Measurements from ENCODE around the gene DNAAF9.

DNAAF9 gene

DNA sequence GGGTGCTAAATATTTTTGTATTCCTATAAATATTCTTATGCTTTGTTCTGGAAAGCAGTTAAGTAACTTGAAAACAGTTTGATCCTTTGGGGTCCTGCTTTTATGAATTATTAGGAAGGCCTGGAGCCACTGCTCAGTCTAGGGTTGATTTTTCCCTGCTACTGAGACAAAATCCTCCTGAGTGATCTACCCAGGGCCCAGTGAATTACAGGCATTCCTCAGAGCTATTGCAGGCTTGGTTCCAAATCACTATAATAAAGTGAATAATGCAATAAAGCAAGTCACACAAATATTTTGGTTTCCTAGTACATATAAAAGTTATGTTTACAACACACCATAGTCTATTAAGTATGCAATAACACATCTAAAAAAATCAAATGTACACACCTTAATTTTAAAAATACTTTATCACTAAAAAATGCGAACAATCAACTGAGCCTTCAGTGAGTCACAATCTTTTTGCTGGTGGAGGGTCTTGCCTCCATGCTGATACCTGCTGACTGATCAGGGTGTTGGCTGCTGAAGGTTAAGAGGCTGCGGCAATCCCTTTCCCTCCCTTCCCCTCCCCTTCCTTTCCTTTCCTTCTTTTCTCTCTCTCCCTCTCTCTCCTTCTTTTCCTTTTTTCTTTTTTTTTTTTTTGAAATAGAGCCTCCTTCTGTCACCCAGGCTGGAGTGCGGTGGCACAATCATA is 43.0 kb downstream of the DNAAF9 start:
- no peak for DNase-seq

DNA sequence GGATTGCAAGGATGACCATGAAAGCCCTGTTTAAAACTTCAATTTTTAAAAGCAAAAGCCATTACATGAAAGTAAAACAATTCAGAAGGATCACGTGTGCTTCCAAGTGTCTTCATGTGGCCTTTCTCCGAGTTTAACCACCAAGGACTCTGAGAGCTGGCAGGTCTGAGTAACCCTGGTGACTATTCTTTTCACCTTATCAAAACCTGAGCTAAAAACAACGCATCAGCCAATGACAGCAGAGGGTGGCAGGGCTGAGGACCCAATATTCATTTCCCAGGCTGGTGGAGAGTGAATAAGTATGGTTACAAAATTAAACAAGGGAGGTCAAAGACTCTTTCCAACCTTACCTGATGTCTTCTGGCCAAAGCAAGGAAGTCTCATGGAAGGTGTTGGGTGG is 46.7 kb downstream of the DNAAF9 start:
- no peak for DNase-seq

DNA sequence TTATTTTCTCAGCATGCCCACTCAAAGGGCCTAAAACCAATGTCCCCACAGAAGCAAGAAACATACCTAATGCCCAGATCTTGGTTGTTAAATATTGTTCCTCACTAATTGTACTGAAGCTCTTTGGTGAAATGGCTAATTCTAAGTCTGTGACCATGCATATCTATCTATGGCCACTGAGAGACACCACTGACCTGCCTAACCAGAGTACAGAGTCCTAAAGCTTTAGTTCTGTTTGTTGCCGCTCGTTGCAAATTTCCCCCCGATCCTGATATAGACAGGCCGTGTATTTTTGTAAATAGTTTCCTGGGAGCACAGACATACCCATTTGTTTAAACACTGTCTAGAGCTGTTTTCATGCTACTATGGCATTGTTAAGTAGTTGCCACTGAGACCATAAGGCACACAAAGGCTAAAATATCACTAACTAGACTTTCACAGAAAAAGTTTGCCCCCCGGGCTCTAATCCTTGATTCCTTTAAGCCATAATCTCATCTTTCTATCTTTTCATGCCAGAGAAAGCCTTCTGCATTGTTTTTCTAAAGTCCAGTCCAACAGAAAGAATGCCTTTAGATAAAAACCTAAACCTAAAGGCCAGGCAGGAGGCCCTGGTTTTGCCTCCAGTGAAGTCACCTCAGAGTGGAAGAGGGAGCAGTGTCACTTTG is 48.7 kb downstream of the DNAAF9 start:
- no peak for DNase-seq
